Measurements from ENCODE around the gene ADAMTS6.

The ADAMTS6 gene

DNA sequence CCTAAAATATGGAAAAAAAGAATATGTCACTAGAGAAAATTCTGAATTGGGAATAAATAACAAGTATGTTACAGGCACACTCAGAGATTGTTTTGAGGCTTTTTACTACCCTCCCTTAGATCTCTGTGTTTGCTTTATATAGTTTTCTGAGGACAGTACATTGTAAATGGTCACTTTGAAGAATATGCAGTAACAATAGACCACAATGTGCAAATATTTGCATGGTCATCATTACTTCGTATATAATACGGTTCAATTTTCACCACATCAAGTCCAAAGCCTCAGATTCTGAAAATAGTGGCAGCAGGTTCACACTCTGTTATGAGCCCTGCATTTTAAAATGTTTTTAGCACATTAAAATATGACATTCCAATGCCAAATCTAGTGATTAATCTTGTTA lies 238.6 kb downstream of the ADAMTS6 start:
- H3K9ac ChIP-seq (ENCODE audit: low read depth, low read length): no peak overlapping the region
- H3K4me1 ChIP-seq (ENCODE audit: control insufficient read depth, insufficient read depth, low read length): peaks cover 6% of the 10 kb centered on the region
- no peaks in the 10 kb centered on the region for H3K27me3 ChIP-seq (ENCODE audit: control insufficient read depth, insufficient read depth, low read length)
- no peaks in the 10 kb centered on the region for H3K9me3 ChIP-seq (ENCODE audit: control insufficient read depth, insufficient read depth, low read length)
- no peak overlapping the region for H3K4me3 ChIP-seq (ENCODE audit: low read depth, low read length)
- no peaks in the 10 kb centered on the region for H3K36me3 ChIP-seq (ENCODE audit: control insufficient read depth, insufficient read depth, low read length)

DNA sequence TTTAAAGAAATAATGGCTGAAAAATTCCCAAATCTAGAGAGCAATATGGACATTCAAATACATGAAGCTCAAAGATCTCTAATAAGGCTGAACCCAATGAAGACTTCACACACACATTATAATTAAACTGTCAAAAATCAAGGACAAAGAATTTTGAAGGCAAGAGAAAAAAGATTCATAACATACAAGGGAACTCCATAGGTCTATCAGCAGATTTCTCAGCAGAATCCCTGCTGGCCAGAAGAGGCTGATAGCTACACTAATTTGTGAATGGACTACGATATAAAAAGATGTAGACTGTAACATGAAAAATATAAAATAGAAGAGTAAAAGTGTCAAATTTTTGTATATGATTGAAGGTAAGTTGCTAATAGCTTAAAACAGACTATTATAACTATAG lies 251.9 kb downstream of the ADAMTS6 start:
- Histone ChIP-seq H3K9ac (ENCODE audit: low read depth, low read length) (no peak overlapping the region), H3K27me3 (ENCODE audit: control insufficient read depth, insufficient read depth, low read length) (no peaks in the 10 kb centered on the region), H3K4me3 (ENCODE audit: low read depth, low read length) (no peak overlapping the region), H3K4me1 (ENCODE audit: control insufficient read depth, insufficient read depth, low read length) (no peaks in the 10 kb centered on the region), H3K36me3 (ENCODE audit: control insufficient read depth, insufficient read depth, low read length) (no peaks in the 10 kb centered on the region), H3K9me3 (ENCODE audit: control insufficient read depth, insufficient read depth, low read length) (peaks cover 2% of the 10 kb centered on the region)

DNA sequence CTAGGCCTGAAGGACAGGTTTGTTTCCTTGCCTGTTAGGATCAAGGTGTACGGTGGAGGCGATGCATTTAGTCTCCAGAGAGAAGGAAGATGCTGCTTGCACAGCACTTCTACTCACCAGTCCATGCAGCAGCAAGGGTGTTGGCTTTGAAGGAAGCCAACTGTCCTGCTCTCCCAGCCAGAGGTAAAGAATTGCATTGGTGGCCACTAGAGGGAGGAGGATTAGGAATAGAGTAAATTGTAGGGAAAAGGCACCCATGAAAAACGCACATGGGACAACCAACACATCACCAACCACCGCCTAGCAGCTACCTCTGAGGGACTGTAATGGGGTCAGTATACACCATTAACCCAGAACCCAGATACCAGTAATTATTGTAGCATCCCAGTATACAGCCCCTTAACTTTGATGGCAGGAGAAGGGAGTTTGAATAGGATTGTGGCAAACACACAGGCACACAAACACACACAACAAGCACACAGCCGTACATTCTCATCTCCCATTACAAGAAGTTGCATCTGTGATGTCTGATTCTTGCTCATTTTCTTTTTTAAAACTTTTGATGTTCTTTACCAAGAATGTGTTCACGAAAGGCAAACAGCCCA lies 267.7 kb downstream of the ADAMTS6 start:
- Histone ChIP-seq H3K27me3 (ENCODE audit: control insufficient read depth, insufficient read depth, low read length) (no peaks in the 10 kb centered on the region), H3K36me3 (ENCODE audit: control insufficient read depth, insufficient read depth, low read length) (no peaks in the 10 kb centered on the region), H3K4me1 (ENCODE audit: control insufficient read depth, insufficient read depth, low read length) (peaks cover 4% of the 10 kb centered on the region), H3K4me3 (ENCODE audit: low read depth, low read length) (no peak overlapping the region), H3K9me3 (ENCODE audit: control insufficient read depth, insufficient read depth, low read length) (no peaks in the 10 kb centered on the region), H3K9ac (ENCODE audit: low read depth, low read length) (no peak overlapping the region)

DNA sequence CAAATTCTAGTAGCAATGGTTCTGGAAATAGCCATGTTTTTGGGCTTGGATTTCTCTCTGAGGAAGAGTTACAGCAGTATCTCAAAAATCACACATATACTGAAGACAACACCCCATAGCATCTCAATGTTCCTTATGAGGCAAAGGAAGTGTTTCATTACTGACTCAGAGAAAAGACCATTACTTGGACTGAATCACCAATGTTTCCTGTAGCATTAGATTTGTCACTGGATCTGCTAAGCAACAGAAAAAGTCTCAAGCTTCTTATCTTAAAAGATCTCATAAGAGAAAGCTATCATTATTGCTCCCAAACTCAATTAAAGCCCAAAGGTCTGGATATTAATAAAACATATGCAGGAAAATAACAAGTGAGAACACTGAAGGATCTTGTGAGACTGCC lies 272.4 kb downstream of the ADAMTS6 start:
- H3K4me1 ChIP-seq (ENCODE audit: control insufficient read depth, insufficient read depth, low read length): peaks cover 2% of the 10 kb centered on the region
- H3K9me3 ChIP-seq (ENCODE audit: control insufficient read depth, insufficient read depth, low read length): no peaks in the 10 kb centered on the region
- no peaks in the 10 kb centered on the region for H3K27me3 ChIP-seq (ENCODE audit: control insufficient read depth, insufficient read depth, low read length)
- H3K4me3 ChIP-seq (ENCODE audit: low read depth, low read length): no peak overlapping the region
- no peak overlapping the region for H3K9ac ChIP-seq (ENCODE audit: low read depth, low read length)
- no peaks in the 10 kb centered on the region for H3K36me3 ChIP-seq (ENCODE audit: control insufficient read depth, insufficient read depth, low read length)

DNA sequence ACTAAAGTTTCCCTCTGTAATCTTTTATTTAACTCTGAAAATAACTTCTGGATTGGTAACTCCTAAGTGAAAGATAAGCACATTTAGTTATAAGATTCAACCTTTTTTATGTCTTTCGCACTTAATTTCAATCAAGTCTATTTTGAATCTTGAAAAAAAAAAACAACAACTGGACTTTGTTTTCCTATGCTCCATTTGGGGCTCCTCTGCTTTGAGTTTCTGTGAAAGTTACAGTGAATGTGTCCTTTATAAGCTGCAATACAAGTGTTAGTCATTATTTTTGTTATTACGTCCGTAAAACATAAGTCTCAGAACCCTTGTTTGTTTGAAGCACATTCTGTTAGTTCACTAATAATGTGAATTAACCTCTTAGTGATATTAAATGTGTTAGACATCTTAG lies 276.8 kb downstream of the ADAMTS6 start:
- H3K4me1 ChIP-seq (ENCODE audit: control insufficient read depth, insufficient read depth, low read length): no peaks in the 10 kb centered on the region
- H3K4me3 ChIP-seq (ENCODE audit: low read depth, low read length): no peak overlapping the region
- no peak overlapping the region for H3K9ac ChIP-seq (ENCODE audit: low read depth, low read length)
- H3K9me3 ChIP-seq (ENCODE audit: control insufficient read depth, insufficient read depth, low read length): no peaks in the 10 kb centered on the region
- no peaks in the 10 kb centered on the region for H3K27me3 ChIP-seq (ENCODE audit: control insufficient read depth, insufficient read depth, low read length)
- H3K36me3 ChIP-seq (ENCODE audit: control insufficient read depth, insufficient read depth, low read length): no peaks in the 10 kb centered on the region

DNA sequence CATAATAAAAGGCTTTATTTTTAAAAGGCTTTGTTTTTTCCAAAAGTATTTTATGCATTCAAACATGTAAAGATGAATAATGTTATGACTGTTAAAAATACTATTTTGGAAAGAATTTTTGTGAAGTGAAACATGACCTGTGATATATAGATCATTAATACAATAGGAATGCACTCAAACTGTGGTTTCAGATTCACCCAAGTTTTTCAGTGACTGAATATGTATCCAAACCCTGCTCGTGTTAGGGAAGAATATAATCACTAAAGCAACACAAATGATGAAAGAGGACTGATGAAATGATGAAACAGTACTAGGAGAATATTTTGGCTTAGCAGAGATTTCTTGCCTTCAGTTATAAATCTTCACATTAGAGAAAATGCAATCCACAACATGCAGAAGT lies 278.0 kb downstream of the ADAMTS6 start:
- Histone ChIP-seq H3K4me3 (ENCODE audit: low read depth, low read length) (no peak overlapping the region), H3K4me1 (ENCODE audit: control insufficient read depth, insufficient read depth, low read length) (no peaks in the 10 kb centered on the region), H3K27me3 (ENCODE audit: control insufficient read depth, insufficient read depth, low read length) (no peaks in the 10 kb centered on the region), H3K9me3 (ENCODE audit: control insufficient read depth, insufficient read depth, low read length) (no peaks in the 10 kb centered on the region), H3K36me3 (ENCODE audit: control insufficient read depth, insufficient read depth, low read length) (no peaks in the 10 kb centered on the region), H3K9ac (ENCODE audit: low read depth, low read length) (no peak overlapping the region)

DNA sequence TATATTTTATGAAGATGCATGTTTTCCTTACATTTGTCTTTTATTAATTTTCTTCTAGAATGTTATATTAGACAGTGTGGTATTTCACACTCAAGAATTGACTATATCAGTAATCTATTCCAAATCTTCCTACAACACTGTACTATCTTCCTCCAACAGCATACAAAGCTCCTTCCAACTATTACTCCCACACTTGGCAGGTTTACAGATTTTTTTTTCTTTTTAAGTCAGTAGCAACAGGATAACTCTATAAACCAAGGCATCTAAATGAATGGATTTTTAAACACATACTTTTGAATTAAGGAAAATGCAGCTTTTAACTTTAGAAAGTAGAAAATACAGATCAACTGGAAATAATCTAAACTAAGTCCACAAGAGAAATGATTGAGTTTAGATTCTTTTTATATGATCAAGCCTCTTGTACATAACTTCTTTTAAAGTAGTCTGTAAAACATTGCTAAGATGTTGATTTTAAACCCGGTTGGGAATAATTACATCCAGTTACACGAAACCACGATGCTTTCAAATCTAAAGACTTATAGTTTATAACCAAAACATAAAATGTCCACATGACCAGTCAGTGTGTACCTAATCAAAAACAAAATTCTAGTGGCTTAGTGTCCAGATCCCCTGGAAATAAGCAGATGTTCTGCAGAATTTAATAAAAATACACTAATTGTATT lies 281.6 kb downstream of the ADAMTS6 start:
- Histone ChIP-seq H3K9ac (ENCODE audit: low read depth, low read length) (no peak overlapping the region), H3K4me1 (ENCODE audit: control insufficient read depth, insufficient read depth, low read length) (no peaks in the 10 kb centered on the region), H3K27me3 (ENCODE audit: control insufficient read depth, insufficient read depth, low read length) (no peaks in the 10 kb centered on the region)

DNA sequence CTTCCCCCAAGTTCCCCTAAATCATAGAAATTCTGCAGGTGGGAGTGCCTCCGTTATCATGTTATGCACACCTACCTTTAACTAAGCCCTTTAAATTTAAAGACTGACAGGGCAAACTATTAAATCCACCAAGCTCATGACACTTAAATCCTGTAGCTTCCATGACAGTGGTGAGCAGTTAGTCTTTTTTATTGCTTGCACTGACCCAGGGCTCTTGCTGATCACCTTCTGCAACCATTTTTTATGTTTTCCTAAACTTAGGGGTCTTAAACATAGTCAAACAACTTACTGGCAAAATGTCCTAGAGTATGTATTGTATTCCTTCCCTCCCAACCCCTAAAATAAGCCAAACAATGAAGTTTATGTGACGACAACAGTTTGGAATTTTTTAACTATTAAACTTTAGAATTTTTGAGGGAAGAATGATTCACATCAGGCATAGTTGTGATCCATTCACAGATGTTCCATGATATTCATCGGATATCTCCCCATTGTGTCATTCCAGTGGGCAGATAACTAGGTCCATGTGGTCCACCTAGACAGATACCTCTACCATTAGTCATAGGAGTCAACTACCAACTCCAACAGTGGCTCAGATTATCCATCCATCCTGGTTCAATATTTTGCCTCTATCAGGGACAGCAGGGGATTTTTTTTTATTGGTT lies 283.1 kb downstream of the ADAMTS6 start:
- Histone ChIP-seq H3K9ac (ENCODE audit: low read depth, low read length) (no peak overlapping the region), H3K4me3 (ENCODE audit: low read depth, low read length) (no peak overlapping the region), H3K9me3 (ENCODE audit: control insufficient read depth, insufficient read depth, low read length) (no peaks in the 10 kb centered on the region), H3K27me3 (ENCODE audit: control insufficient read depth, insufficient read depth, low read length) (no peaks in the 10 kb centered on the region), H3K4me1 (ENCODE audit: control insufficient read depth, insufficient read depth, low read length) (no peaks in the 10 kb centered on the region), H3K36me3 (ENCODE audit: control insufficient read depth, insufficient read depth, low read length) (no peaks in the 10 kb centered on the region)

More for the DNA sequence above, 281.6 kb downstream of the ADAMTS6 start:
- Histone ChIP-seq H3K4me3 (ENCODE audit: low read depth, low read length) (no peak overlapping the region), H3K9me3 (ENCODE audit: control insufficient read depth, insufficient read depth, low read length) (no peaks in the 10 kb centered on the region), H3K36me3 (ENCODE audit: control insufficient read depth, insufficient read depth, low read length) (no peaks in the 10 kb centered on the region)

DNA sequence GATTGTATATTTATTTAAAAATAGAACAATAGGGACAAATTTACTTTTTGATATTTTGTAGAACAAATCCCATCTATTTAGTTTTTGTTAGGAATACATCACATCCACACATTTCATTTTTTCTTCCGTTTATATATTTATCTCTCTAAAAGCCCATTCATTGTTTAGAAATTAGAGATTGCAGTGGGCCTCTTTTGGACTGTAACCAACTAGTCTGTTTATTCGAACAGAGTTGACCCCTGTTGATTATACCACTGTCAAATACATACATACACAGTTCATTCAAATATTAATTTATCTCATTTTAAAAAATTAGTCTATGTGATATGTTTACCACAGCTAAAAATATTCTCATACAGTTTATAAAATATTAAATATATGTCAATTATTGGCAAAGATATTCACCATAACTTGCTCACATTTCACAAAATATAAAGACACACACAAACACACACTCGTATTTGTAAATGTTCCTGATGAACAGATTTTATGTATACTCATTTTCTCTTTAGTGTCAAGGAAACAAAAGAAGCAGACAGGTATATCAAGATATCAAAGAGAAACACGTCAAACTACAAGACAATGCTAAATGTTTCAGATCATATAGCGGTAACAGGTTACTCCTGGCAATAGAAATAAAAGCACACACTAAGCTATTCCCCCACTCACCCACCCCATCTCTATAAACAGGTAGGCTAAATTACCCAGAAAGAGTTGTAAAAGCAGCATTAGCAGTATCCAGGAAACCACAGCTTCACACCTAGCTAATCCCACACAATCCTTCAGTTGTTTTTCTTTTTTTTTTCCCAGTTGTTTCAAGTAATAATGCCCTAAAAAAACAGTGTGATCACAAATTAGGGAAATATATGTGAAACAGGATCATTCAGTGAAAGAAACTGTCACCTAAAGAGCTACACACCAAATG lies 283.9 kb downstream of the ADAMTS6 start:
- no peak overlapping the region for H3K9ac ChIP-seq (ENCODE audit: low read depth, low read length)
- no peaks in the 10 kb centered on the region for H3K36me3 ChIP-seq (ENCODE audit: control insufficient read depth, insufficient read depth, low read length)
- no peak overlapping the region for H3K4me3 ChIP-seq (ENCODE audit: low read depth, low read length)
- H3K9me3 ChIP-seq (ENCODE audit: control insufficient read depth, insufficient read depth, low read length): no peaks in the 10 kb centered on the region
- H3K27me3 ChIP-seq (ENCODE audit: control insufficient read depth, insufficient read depth, low read length): no peaks in the 10 kb centered on the region
- H3K4me1 ChIP-seq (ENCODE audit: control insufficient read depth, insufficient read depth, low read length): no peaks in the 10 kb centered on the region

DNA sequence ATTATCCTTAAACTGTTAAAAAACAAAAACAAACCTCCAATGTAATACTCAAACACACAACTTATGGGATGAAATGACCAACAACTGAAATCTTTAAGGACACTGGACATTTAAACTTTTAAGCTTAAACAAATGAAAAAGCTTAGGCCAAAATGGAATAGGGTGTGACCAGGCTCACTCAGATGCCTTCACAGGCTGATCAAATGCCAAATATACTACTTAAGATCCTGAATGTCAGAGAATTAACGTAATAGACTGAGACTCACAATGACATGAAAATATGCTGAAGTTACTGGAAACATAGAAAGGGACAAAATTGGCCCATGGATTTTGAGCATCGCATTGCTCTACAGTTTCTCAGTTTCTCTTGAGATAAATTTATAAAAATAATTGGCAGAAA lies 286.8 kb downstream of the ADAMTS6 start:
- H3K9me3 ChIP-seq (ENCODE audit: control insufficient read depth, insufficient read depth, low read length): no peaks in the 10 kb centered on the region
- H3K27me3 ChIP-seq (ENCODE audit: control insufficient read depth, insufficient read depth, low read length): no peaks in the 10 kb centered on the region
- H3K4me1 ChIP-seq (ENCODE audit: control insufficient read depth, insufficient read depth, low read length): no peaks in the 10 kb centered on the region
- no peaks in the 10 kb centered on the region for H3K36me3 ChIP-seq (ENCODE audit: control insufficient read depth, insufficient read depth, low read length)
- H3K9ac ChIP-seq (ENCODE audit: low read depth, low read length): no peak overlapping the region
- H3K4me3 ChIP-seq (ENCODE audit: low read depth, low read length): no peak overlapping the region

DNA sequence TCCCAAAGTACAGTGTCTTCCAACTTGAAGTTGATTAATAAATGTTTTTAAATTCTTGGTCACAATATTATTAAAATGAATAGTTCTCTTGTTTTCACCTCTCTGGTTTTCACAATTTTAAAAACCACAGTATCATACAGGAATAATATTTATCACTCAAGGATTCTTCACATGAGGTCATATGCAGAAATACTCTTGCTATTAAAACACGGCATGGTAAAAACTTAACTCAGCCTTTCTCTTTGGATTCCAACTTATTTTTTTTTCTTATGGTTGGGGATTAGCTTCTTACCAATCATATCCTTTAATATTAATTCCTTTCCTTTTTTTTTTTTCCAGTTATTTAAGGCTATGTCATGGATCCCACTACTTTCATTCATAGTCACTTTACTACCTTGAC lies 289.4 kb downstream of the ADAMTS6 start:
- Histone ChIP-seq H3K27me3 (ENCODE audit: control insufficient read depth, insufficient read depth, low read length) (no peaks in the 10 kb centered on the region), H3K9ac (ENCODE audit: low read depth, low read length) (no peak overlapping the region), H3K4me3 (ENCODE audit: low read depth, low read length) (no peak overlapping the region), H3K4me1 (ENCODE audit: control insufficient read depth, insufficient read depth, low read length) (no peaks in the 10 kb centered on the region), H3K36me3 (ENCODE audit: control insufficient read depth, insufficient read depth, low read length) (no peaks in the 10 kb centered on the region), H3K9me3 (ENCODE audit: control insufficient read depth, insufficient read depth, low read length) (no peaks in the 10 kb centered on the region)

All from iPS-15b (cell line).